Spinal cord (tissue), 10 donors: Measurements from ENCODE around the gene JMJD4. TPM values are rescaled to one million over a fixed set of nuclear protein-coding genes. Genes with fewer than 3 reads are reported as not detected.

Experiments used
- DNase-seq, 6 donors: peaks; one replicate each; pipeline versions ENCODE4 v3.0.0 to v3.0.0-alpha.2; 2013 to 2015; ENCODE audit warnings: low spot score in 6 of 6, low read depth in 4 of 6
- H3K27ac ChIP-seq: one replicate; pipeline ENCODE4 v1.5.1; 2013; ENCODE audit warnings: low read depth, low read length, control low read depth
- H3K27me3 ChIP-seq: one replicate; pipeline ENCODE4 v1.6.1; 2013; ENCODE audit warnings: low read length; ENCODE audit not compliant: control insufficient read depth, insufficient read depth
- H3K36me3 ChIP-seq: one replicate; pipeline ENCODE4 v1.6.1; 2013; ENCODE audit warnings: low read length; ENCODE audit not compliant: control insufficient read depth, insufficient read depth
- H3K4me1 ChIP-seq: one replicate; pipeline ENCODE4 v1.6.1; 2013; ENCODE audit warnings: low read length; ENCODE audit not compliant: control insufficient read depth, insufficient read depth
- H3K4me3 ChIP-seq: one replicate; pipeline ENCODE4 v1.5.1; 2013; ENCODE audit warnings: low read depth, low read length, control low read depth
- H3K9me3 ChIP-seq: one replicate; pipeline ENCODE4 v1.6.1; 2013; ENCODE audit warnings: low read length; ENCODE audit not compliant: control insufficient read depth, insufficient read depth
- WGBS: methylation state at CpG from one replicate; pipeline ENCODE4 v1.1.5; 2013; ENCODE audit warnings: missing lambda C conversion rate; ENCODE audit not compliant: insufficient coverage; 5-methylcytosine and 5-hydroxymethylcytosine counted together
- polyA plus RNA-seq, 2 donors: library from polyadenylated mRNA; unstranded; fragments of 120-200 nt; gene quantifications; one replicate each; pipeline ENCODE4 v1.2.1, GENCODE V29; 2013; ENCODE audit not compliant: insufficient read length in 2 of 2
- total RNA-seq, 2 donors: library from RNA; depleted of rRNA in 1 of 2; stranded (reverse); fragments of 120-200 nt in 1 of 2; fragments of >200 nt in 1 of 2; gene quantifications; one replicate each; pipeline versions ENCODE4 v1.2.3 to v1.2.4, GENCODE V29; 2013 to 2014
- donor health status: healthy.

JMJD4 gene
- total and polyA plus RNA-seq, 4 donors = 9.7 to 20.4 (median 16.5) TPM

DNA sequence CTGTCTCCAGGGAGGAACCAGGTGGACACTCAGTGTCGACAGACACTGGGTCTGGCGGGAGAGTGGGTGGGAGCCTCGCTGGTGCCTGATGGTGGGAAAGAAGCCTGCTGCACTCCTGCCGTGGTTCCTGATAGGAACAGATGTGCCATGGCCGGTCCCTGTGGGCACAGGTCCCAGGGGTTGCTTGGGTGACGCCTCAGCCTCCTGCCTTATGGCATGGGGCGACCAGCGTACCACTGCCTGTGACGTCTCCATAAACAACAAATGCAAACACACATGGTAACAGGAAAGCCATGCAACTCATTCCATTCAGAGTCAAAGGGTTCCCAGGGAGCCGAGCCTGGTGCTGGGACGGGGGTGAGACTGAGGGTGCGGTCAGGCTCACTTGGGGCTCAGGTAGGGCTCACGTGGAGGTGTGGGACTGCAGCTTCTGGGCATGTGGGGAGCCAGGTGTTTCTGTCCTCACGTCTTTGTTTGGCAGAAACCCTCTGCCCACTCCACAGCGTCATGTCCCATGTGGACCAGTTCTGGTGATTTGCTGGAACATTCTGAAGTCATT, 34.9 kb upstream of the JMJD4 start:
- 91% methylated on average over 14 of the region's 15 CpGs for WGBS
- no peak for DNase-seq
- H3K4me3 ChIP-seq = no peak overlapping the region
- H3K9me3 ChIP-seq = no peaks in the 10 kb centered on the region
- no peaks in the 10 kb centered on the region for H3K27me3 ChIP-seq
- H3K4me1 ChIP-seq = peaks cover 16% of the 10 kb centered on the region
- H3K36me3 ChIP-seq = peaks cover 82% of the 10 kb centered on the region
- H3K27ac ChIP-seq = no peak overlapping the region

DNA sequence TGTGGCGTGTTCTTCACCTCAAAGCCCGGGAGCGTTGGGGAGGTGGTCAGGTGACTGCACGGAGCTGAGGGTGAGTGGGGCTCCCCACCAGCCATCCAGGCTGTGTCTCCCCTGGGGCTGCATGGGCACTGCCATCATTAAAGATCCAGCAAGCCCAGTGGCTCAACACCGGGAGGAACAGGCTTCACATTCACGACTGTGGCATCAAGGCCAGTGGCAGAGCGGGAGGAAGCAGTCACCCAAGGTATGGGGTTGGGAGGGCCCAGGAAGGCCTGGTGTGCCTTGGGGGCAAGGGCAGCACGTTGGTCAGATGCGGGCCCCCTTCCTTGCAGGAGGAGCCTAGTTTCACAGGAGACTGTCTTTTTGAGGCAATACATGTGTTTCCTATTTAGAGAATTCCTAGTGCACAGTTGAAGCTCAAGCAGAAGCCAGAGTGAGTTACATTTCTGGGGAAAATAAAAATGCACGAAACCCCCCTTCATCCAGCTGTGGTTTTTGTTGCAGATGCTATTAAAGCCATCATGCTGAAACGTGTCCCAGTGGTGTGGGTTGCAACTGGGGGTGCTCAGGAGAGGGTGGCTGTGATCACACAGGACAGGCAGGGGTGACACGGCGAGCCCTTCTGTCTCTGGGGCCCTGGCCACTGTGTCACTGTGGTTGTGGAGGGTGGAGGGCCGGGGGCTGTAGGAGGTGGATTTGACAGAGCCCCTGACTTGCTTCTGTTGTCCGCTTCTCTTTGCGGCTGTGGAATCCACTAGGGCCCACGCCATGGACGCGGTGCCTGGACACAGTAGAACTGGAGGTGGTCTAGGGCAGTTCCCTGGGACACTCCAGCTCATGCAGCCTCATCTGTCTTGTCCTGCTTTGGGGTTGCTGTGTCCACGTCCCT, 34.2 kb upstream of the JMJD4 start:
- 91% methylated on average over 19 of the region's 20 CpGs for WGBS
- DNase-seq = no peak

DNA sequence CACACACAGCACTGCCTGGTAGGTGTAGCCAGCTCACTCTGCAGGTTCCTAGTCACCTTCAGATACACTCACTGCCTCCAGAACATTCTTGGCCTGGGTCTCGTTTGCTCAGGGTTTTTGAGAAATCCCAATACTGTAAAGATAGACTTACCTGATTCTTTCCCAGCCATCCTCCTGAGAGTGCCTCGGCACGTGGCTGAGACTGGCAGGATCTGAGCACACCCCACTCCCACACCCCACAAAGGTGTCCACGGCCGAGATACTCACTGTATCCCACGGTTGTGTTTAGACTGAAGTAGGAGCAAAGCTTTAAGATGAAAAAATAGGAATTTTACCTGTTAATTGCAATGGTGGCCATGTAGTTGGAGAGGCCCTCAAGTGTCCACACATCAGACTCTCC, 33.5 kb upstream of the JMJD4 start:
- DNase-seq = no peak
- Histone ChIP-seq H3K9me3 (no peaks in the 10 kb centered on the region), H3K4me3 (no peak overlapping the region), H3K27me3 (no peaks in the 10 kb centered on the region), H3K36me3 (peaks cover 87% of the 10 kb centered on the region), H3K4me1 (peaks cover 4% of the 10 kb centered on the region), H3K27ac (no peak overlapping the region)
- 100% methylated on average over 1 of the region's 6 CpGs for WGBS

More for the DNA sequence above, 34.2 kb upstream of the JMJD4 start:
- no peaks in the 10 kb centered on the region for H3K9me3 ChIP-seq
- no peaks in the 10 kb centered on the region for H3K27me3 ChIP-seq
- H3K4me1 ChIP-seq = peaks cover 9% of the 10 kb centered on the region
- no peak overlapping the region for H3K27ac ChIP-seq
- H3K36me3 ChIP-seq = peaks cover 82% of the 10 kb centered on the region
- H3K4me3 ChIP-seq = no peak overlapping the region

DNA sequence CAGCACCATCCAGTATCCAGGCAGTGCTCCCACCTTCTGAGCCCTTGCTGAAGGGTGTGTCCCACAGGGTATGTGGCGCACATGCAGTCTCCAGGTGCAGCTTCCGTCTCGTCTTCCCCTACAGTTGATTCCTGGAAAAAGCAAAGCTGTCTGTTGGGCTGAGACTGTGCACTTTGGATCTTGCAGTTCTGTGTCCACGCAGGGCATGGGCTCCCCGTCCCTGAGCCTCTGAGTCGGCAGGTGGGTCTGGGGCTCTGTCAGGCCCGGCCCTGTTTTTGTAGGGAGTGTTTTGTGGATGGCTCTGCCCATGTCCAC, 33.0 kb upstream of the JMJD4 start:
- Histone ChIP-seq H3K4me1 (peaks cover 6% of the 10 kb centered on the region), H3K27me3 (no peaks in the 10 kb centered on the region), H3K27ac (no peak overlapping the region), H3K4me3 (no peak overlapping the region), H3K36me3 (peaks cover 89% of the 10 kb centered on the region), H3K9me3 (no peaks in the 10 kb centered on the region)
- no peak for DNase-seq
- WGBS = 94% methylated on average over 5 of the region's 7 CpGs

DNA sequence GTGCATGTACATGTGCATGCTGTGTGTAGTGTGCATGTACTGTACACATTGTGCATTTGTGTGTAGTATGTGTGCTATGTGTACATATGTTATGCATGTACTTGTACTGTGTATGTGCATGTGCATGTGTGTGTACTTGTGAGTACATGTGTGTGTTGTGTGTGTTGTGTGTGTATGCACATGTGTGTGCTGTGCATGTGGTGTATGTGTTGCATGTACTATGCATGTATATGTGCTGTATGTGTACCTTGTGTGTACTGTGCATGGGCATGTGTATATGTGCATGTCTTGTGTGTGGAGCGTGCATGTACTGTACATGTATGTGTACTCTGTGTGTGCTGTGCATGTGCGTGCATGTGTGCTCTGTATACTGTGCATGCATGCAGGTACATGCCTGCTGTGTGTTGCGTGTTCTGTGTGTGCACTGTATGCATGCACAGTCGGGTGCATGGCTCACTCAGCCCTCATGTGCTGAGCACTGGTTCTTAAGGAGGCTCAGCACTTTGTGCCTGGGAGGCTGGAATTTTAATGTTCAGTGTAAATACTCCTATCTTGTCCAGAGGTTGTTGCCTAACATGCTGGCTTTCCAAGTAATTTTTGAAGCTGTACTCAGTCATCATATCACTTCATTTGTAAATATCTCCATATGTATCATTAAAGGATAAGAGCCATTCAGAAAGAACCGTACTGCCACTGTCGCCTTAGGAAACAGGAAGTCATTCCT, 32.5 kb upstream of the JMJD4 start:
- Histone ChIP-seq H3K36me3 (peaks cover 94% of the 10 kb centered on the region), H3K27ac (no peak overlapping the region), H3K4me1 (peaks cover 11% of the 10 kb centered on the region), H3K27me3 (no peaks in the 10 kb centered on the region), H3K4me3 (no peak overlapping the region), H3K9me3 (no peaks in the 10 kb centered on the region)
- DNase-seq = no peak
- 98% methylated on average over 5 of the region's 6 CpGs for WGBS

DNA sequence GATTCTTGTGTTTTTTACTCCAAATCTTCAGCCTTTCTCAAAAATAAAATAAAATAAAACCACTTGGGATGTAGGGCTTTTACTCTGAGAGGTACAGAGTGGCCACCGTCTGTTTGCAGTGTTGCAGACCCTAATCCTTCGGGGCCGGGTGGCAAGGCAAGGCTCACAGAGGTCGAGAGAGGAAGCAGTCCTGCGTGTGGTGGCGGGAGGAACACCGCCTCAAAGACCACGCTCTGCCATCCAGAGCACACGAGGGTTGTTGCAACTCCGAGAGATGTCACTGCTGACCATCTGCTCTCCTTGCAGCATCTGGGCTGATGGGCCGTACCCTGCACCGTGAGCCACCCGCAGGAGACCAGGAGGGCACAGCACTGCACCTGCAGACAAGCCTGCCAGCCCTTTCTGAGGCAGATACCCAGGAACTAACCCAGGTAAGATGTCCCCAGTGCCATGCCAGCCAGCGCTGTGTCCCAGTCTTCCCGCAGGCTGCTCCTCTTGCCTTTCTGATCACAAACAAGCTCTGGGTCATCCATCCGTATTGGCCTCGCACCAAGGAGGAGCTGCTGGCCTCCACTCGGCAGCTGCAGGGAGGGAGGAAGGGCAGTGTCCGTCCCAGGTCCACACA, 31.7 kb upstream of the JMJD4 start:
- H3K36me3 ChIP-seq = peaks cover 94% of the 10 kb centered on the region
- H3K27me3 ChIP-seq = no peaks in the 10 kb centered on the region
- H3K4me1 ChIP-seq = peaks cover 18% of the 10 kb centered on the region
- H3K4me3 ChIP-seq = no peak overlapping the region
- no peak overlapping the region for H3K27ac ChIP-seq
- WGBS = 88% methylated on average over 18 of the region's 19 CpGs
- no peaks in the 10 kb centered on the region for H3K9me3 ChIP-seq
- DNase-seq = no peak

DNA sequence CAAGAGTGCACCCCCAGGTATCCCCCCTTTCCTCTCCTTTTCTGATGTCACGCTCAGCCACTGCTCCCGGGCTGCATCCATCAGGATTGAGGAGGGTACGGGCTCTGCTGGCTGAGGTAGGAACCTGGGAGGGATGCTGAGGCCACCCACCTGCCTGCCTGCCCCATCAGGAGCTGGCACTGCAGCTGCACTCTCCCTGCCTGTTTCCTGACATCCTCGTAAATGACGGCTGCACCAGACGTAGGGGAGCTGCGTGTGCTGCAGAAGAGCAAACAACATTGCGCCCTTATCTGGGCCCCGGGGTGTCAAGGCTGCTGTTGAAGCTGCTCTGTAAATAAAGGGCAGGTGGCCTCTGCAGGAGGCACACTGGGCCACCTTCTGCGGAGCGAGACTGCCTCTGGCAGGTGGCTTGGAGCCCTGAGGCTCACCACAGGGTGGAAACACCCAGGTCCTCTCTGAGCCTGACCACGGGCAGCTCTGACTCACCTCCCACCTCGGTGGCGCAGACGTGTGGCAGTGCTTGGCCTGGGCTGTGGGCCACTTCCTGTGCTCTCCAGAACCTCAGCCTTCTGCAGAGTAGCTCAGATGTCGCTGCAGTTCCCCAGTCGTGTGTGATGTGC, 31.0 kb upstream of the JMJD4 start:
- Histone ChIP-seq H3K9me3 (no peaks in the 10 kb centered on the region), H3K27ac (no peak overlapping the region), H3K27me3 (no peaks in the 10 kb centered on the region), H3K36me3 (peaks cover 92% of the 10 kb centered on the region), H3K4me1 (peaks cover 18% of the 10 kb centered on the region), H3K4me3 (no peak overlapping the region)
- 74% methylated on average over 15 of the region's 17 CpGs for WGBS
- DNase-seq = no peak

DNA sequence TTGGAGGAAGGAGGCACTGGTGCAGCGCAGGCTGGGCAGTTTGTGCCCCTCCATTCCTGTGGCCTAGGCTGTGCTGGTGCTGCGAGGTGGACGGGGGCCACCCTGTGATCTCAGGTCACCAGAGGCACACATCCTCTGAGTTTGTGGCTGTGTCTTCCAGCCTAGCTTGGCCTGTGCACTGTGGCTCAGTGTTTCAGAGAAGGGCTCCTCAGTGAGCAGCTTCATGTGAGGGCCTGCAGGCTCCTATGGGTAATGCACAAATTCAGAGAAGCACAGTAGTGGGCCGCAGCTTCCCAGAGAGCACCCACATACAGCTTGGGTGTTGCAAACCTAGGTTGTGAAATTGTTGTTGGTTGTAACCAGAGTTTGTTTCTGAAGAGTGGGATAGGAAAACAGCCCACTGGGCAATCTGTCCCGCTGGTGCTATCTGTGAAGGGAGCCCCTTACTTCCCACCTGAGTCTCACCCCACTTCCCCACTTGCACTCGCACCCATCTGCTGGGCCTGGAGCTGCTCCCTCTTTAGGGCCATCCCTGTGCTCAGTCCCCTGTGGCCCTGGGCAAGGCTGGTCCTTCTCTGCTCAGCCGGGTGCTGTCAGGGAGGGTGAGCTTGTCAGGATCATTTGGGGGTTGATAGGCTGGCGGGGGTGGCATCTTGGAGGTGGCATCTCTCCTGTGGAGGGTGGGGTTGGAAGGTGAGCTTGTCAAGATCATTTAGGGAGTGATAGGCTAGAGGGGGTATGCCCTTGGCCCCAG, 30.3 kb upstream of the JMJD4 start:
- WGBS = 91% methylated on average over 6 of the region's 8 CpGs
- DNase-seq = no peak

DNA sequence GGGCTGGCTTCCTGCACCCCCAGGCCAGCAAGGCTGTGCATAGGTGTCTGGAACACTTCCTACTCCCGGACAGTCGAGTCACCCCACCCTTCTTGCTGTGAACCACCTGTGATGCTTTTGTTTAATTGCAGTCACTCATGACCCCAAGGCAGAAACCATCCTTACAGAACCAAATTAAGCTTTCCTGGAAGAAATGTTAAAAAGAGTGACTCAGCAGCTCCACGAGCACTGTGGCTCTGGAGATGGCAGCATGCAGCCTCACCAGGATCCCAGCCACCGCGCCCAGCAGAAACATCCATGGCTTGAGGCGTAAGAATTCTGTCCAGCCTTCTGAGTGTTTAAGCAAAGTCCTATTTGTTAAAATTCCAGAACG, 28.9 kb upstream of the JMJD4 start:
- H3K9me3 ChIP-seq = no peaks in the 10 kb centered on the region
- H3K4me3 ChIP-seq = no peak overlapping the region
- peaks cover 18% of the 10 kb centered on the region for H3K4me1 ChIP-seq
- H3K27me3 ChIP-seq = no peaks in the 10 kb centered on the region
- H3K36me3 ChIP-seq = peaks cover 89% of the 10 kb centered on the region
- DNase-seq = no peak
- 98% methylated on average over 7 of the region's 7 CpGs for WGBS
- no peak overlapping the region for H3K27ac ChIP-seq

More for the DNA sequence above, 30.3 kb upstream of the JMJD4 start:
- H3K27me3 ChIP-seq = no peaks in the 10 kb centered on the region
- peaks cover 88% of the 10 kb centered on the region for H3K36me3 ChIP-seq
- H3K9me3 ChIP-seq = no peaks in the 10 kb centered on the region
- no peak overlapping the region for H3K4me3 ChIP-seq
- H3K4me1 ChIP-seq = peaks cover 18% of the 10 kb centered on the region
- no peak overlapping the region for H3K27ac ChIP-seq
